HCT116 (cell line): Measurements from ENCODE around the gene CALM1.
A peak's percentile ranks its signal among the peaks of the same experiment; 100 is the strongest.

Source experiments
- EZH2phosphoT487 ChIP-seq: fragments of 200-600 bp; IDR thresholded peaks from 2 replicates; pipeline ENCODE4 v1.6.1; 2018; ENCODE audit warnings: antibody characterized with exemption, borderline replicate concordance
- YY1 ChIP-seq: IDR thresholded peaks from 2 replicates; pipeline ENCODE4 v1.6.1; 2011; ENCODE audit warnings: low read length, low read depth, moderate library complexity, mild to moderate bottlenecking; ENCODE audit not compliant: insufficient replicate concordance; ENCODE audit errors: extremely low read depth
- TF ChIP-seq, protein P1 (sequence below), 3 experiments: fragments of 200-600 bp in 1 of 3; sonication (generic) in 1 of 3; IDR thresholded peaks in 2 of 3; conservative IDR thresholded peaks in 1 of 3; 2 replicates each; pipeline ENCODE4 v1.5.1; 2012 to 2017; ENCODE audit warnings: low read depth in 2 of 3, low read length in 2 of 3, antibody characterized with exemption in 1 of 3, borderline replicate concordance in 1 of 3, control low read depth in 1 of 3, mild to moderate bottlenecking in 1 of 3, mixed read lengths in 1 of 3, mixed run types in 1 of 3, moderate library complexity in 1 of 3; ENCODE audit not compliant: insufficient read depth in 1 of 3

DNA sequence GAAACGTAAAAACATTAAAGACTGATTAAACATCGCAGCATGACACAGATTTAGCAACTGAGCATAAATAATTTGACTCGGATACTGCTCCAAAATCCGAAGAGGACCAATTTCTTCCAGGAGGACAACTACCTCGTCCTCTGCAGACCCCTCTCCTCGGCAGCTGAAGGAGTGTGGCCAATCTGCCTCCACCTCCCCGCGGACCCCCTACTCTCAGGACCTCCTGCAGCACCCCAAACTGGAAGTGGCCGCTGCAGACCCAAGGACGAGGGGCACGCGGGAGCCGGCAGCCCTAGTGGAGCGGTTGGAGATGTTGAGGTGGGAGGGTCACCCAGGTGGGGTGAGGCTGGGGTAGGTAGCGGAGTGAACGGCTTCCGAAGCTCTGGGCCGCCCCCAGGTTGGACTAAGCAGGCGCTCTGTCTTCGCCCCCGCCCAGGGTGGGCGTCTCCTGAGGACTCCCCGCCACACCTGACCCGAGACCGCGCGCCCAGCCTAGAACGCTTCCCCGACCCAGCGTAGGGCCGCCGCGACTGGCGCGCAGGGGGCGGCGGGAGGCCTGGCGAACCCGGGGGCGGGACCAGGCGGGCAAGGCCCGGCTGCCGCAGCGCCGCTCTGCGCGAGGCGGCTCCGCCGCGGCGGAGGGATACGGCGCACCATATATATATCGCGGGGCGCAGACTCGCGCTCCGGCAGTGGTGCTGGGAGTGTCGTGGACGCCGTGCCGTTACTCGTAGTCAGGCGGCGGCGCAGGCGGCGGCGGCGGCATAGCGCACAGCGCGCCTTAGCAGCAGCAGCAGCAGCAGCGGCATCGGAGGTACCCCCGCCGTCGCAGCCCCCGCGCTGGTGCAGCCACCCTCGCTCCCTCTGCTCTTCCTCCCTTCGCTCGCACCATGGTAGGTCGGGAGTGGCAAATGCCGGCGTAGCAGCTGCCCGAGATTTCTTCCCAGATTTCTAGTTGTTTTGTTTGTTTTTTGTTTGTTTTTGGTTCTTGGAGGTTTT lies at the start of gene CALM1:
- TF ChIP-seq EZH2phosphoT487, result no peak
- TF ChIP-seq, protein P1, sequence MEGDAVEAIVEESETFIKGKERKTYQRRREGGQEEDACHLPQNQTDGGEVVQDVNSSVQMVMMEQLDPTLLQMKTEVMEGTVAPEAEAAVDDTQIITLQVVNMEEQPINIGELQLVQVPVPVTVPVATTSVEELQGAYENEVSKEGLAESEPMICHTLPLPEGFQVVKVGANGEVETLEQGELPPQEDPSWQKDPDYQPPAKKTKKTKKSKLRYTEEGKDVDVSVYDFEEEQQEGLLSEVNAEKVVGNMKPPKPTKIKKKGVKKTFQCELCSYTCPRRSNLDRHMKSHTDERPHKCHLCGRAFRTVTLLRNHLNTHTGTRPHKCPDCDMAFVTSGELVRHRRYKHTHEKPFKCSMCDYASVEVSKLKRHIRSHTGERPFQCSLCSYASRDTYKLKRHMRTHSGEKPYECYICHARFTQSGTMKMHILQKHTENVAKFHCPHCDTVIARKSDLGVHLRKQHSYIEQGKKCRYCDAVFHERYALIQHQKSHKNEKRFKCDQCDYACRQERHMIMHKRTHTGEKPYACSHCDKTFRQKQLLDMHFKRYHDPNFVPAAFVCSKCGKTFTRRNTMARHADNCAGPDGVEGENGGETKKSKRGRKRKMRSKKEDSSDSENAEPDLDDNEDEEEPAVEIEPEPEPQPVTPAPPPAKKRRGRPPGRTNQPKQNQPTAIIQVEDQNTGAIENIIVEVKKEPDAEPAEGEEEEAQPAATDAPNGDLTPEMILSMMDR (IDR thresholded peaks at IDR 0.05 in 2 of 3, conservative IDR thresholded peaks at IDR 0.05 in 1 of 3; ENCODE audit: borderline replicate concordance in 1 of 3, insufficient read depth in 1 of 3, low read depth in 2 of 3, low read length in 2 of 3), result no peak
- peak; percentile 86 for TF ChIP-seq YY1
